DOHH2 (cell line): ENCODE measurements around the gene BCAS1.
A peak's percentile ranks its signal among the peaks of the same experiment; 100 is the strongest.

Experiments
- H3F3A ChIP-seq: fragments of 200-600 bp; sonication (generic), shearing (Covaris generic); 2 replicates; pipeline ENCODE4 v1.6.0; 2016; ENCODE audit warnings: antibody characterized with exemption, mild to moderate bottlenecking; ENCODE audit not compliant: control insufficient read depth, insufficient read depth
- H3K27ac ChIP-seq: fragments of 200-600 bp; sonication (generic); 2 replicates; pipeline ENCODE4 v1.5.1; 2014; ENCODE audit warnings: low read depth, mild to moderate bottlenecking, low read length, moderate library complexity
- H3K27me3 ChIP-seq: fragments of 200-600 bp; sonication (generic); 2 replicates; pipeline ENCODE4 v1.6.1; 2014; ENCODE audit warnings: mild to moderate bottlenecking, low read length, mixed read lengths; ENCODE audit not compliant: control insufficient read depth
- H3K36me3 ChIP-seq: fragments of 200-600 bp; sonication (generic); 2 replicates; pipeline ENCODE4 v1.6.1; 2014; ENCODE audit warnings: mild to moderate bottlenecking, low read length, moderate library complexity, mixed read lengths; ENCODE audit not compliant: control insufficient read depth
- H3K4me1 ChIP-seq: fragments of 200-600 bp; sonication (generic); 2 replicates; pipeline ENCODE4 v1.6.1; 2014; ENCODE audit warnings: mild to moderate bottlenecking, low read length, mixed read lengths; ENCODE audit not compliant: control insufficient read depth
- H3K4me2 ChIP-seq: fragments of 200-600 bp; sonication (generic); 2 replicates; pipeline ENCODE4 v1.6.0; 2014; ENCODE audit warnings: mild to moderate bottlenecking, low read length, moderate library complexity
- H3K4me3 ChIP-seq: fragments of 200-600 bp; sonication (generic); 2 replicates; pipeline ENCODE4 v1.5.1; 2014; ENCODE audit warnings: mild to moderate bottlenecking, low read length, mixed read lengths
- H3K79me2 ChIP-seq: fragments of 200-600 bp; sonication (generic); 2 replicates; pipeline ENCODE4 v1.6.1; 2014; ENCODE audit warnings: mild to moderate bottlenecking, low read length, mixed read lengths; ENCODE audit not compliant: control insufficient read depth
- H3K9me2 ChIP-seq: fragments of 200-600 bp; sonication (generic); replicated peaks from 2 replicates; pipeline ENCODE4 v1.6.1; 2014; ENCODE audit warnings: mild to moderate bottlenecking, low read length, mixed read lengths; ENCODE audit not compliant: control insufficient read depth
- H3K9me3 ChIP-seq: fragments of 200-600 bp; sonication (generic); 2 replicates; pipeline ENCODE4 v1.6.1; 2014; ENCODE audit warnings: antibody characterized with exemption, low read length, mixed read lengths; ENCODE audit not compliant: control insufficient read depth, insufficient read depth
- H4K20me1 ChIP-seq: fragments of 200-600 bp; sonication (generic); 2 replicates; pipeline ENCODE4 v1.6.0; 2014; ENCODE audit warnings: low read depth, mild to moderate bottlenecking, antibody characterized with exemption, low read length, moderate library complexity; ENCODE audit not compliant: control insufficient read depth, insufficient read depth
- CTCF ChIP-seq: fragments of 200-600 bp; sonication (generic); IDR thresholded peaks from one replicate; pipeline ENCODE4 v1.5.1; 2014; ENCODE audit warnings: antibody characterized with exemption, mild to moderate bottlenecking, low read depth, low read length; ENCODE audit not compliant: poor library complexity, severe bottlenecking
- EZH2phosphoT487 ChIP-seq: fragments of 200-600 bp; sonication (generic); IDR thresholded peaks from 2 replicates; pipeline ENCODE4 v1.6.1; 2017; ENCODE audit warnings: borderline replicate concordance, mild to moderate bottlenecking, antibody characterized with exemption, low read length, moderate library complexity, mixed read lengths

BCAS1 gene

GRCh38 chr20:54063580-54063979 lies 6.8 kb downstream of the BCAS1 start:
- no peak overlapping the region for H3K4me3 ChIP-seq
- H3K4me2 ChIP-seq: peak overlapping the region; percentile 30; the same call in 1 of the 2 replicates
- H3K4me1 ChIP-seq: peaks cover 19% of the 10 kb centered on the region
- no peak overlapping the region for H3K27ac ChIP-seq
- no peaks in the 10 kb centered on the region for H3F3A ChIP-seq
- TF ChIP-seq EZH2phosphoT487: no peak
- TF ChIP-seq CTCF: no peak
- H3K36me3 ChIP-seq: no peaks in the 10 kb centered on the region
- no peaks in the 10 kb centered on the region for H4K20me1 ChIP-seq
- no peaks in the 10 kb centered on the region; the same call in 1 of the 2 replicates for H3K79me2 ChIP-seq
- no peaks in the 10 kb centered on the region for H3K9me2 ChIP-seq
- peaks cover 2% of the 10 kb centered on the region; the same call in 1 of the 2 replicates for H3K27me3 ChIP-seq
- no peaks in the 10 kb centered on the region for H3K9me3 ChIP-seq

- Histone ChIP-seq H3F3A (no peaks in the 10 kb centered on the region), H3K27me3 (peaks cover 2% of the 10 kb centered on the region; the same call in 1 of the 2 replicates), H3K4me2 (no peak overlapping the region), H3K9me2 (no peaks in the 10 kb centered on the region), H4K20me1 (no peaks in the 10 kb centered on the region), H3K27ac (no peak overlapping the region), H3K36me3 (no peaks in the 10 kb centered on the region), H3K79me2 (no peaks in the 10 kb centered on the region; the same call in 1 of the 2 replicates), H3K4me1 (peaks cover 24% of the 10 kb centered on the region), H3K4me3 (no peak overlapping the region), H3K9me3 (no peaks in the 10 kb centered on the region)
- no peak for TF ChIP-seq EZH2phosphoT487
- TF ChIP-seq CTCF: peak; percentile 78
Measured at GRCh38 chr20:54062812-54063280, 7.5 kb downstream of the BCAS1 start.

GRCh38 chr20:54061101-54061881 lies 9.1 kb downstream of the BCAS1 start:
- H3K79me2 ChIP-seq: no peaks in the 10 kb centered on the region
- H3K36me3 ChIP-seq: no peaks in the 10 kb centered on the region
- H3K27me3 ChIP-seq: peaks cover 2% of the 10 kb centered on the region; the same call in 1 of the 2 replicates
- no peak overlapping the region for H3K27ac ChIP-seq
- no peaks in the 10 kb centered on the region for H4K20me1 ChIP-seq
- H3K9me3 ChIP-seq: no peaks in the 10 kb centered on the region
- TF ChIP-seq EZH2phosphoT487 (no peak), CTCF (no peak)
- H3F3A ChIP-seq: no peaks in the 10 kb centered on the region
- peaks cover 24% of the 10 kb centered on the region for H3K4me1 ChIP-seq
- H3K4me2 ChIP-seq: no peak overlapping the region
- no peak overlapping the region for H3K4me3 ChIP-seq
- H3K9me2 ChIP-seq: no peaks in the 10 kb centered on the region
